DOHH2 (cell line): Measurements from ENCODE around the gene CAPN12.

Experiments
- H3F3A ChIP-seq: fragments of 200-600 bp; sonication (generic), shearing (Covaris generic); 2 replicates; pipeline ENCODE4 v1.6.0; 2016; ENCODE audit warnings: antibody characterized with exemption, mild to moderate bottlenecking; ENCODE audit not compliant: control insufficient read depth, insufficient read depth
- H3K27ac ChIP-seq: fragments of 200-600 bp; sonication (generic); 2 replicates; pipeline ENCODE4 v1.5.1; 2014; ENCODE audit warnings: low read depth, mild to moderate bottlenecking, low read length, moderate library complexity
- H3K27me3 ChIP-seq: fragments of 200-600 bp; sonication (generic); 2 replicates; pipeline ENCODE4 v1.6.1; 2014; ENCODE audit warnings: mild to moderate bottlenecking, low read length, mixed read lengths; ENCODE audit not compliant: control insufficient read depth
- H3K36me3 ChIP-seq: fragments of 200-600 bp; sonication (generic); 2 replicates; pipeline ENCODE4 v1.6.1; 2014; ENCODE audit warnings: mild to moderate bottlenecking, low read length, moderate library complexity, mixed read lengths; ENCODE audit not compliant: control insufficient read depth
- H3K4me1 ChIP-seq: fragments of 200-600 bp; sonication (generic); 2 replicates; pipeline ENCODE4 v1.6.1; 2014; ENCODE audit warnings: mild to moderate bottlenecking, low read length, mixed read lengths; ENCODE audit not compliant: control insufficient read depth
- H3K4me2 ChIP-seq: fragments of 200-600 bp; sonication (generic); 2 replicates; pipeline ENCODE4 v1.6.0; 2014; ENCODE audit warnings: mild to moderate bottlenecking, low read length, moderate library complexity
- H3K4me3 ChIP-seq: fragments of 200-600 bp; sonication (generic); 2 replicates; pipeline ENCODE4 v1.5.1; 2014; ENCODE audit warnings: mild to moderate bottlenecking, low read length, mixed read lengths
- H3K79me2 ChIP-seq: fragments of 200-600 bp; sonication (generic); 2 replicates; pipeline ENCODE4 v1.6.1; 2014; ENCODE audit warnings: mild to moderate bottlenecking, low read length, mixed read lengths; ENCODE audit not compliant: control insufficient read depth
- H3K9me2 ChIP-seq: fragments of 200-600 bp; sonication (generic); replicated peaks from 2 replicates; pipeline ENCODE4 v1.6.1; 2014; ENCODE audit warnings: mild to moderate bottlenecking, low read length, mixed read lengths; ENCODE audit not compliant: control insufficient read depth
- H3K9me3 ChIP-seq: fragments of 200-600 bp; sonication (generic); 2 replicates; pipeline ENCODE4 v1.6.1; 2014; ENCODE audit warnings: antibody characterized with exemption, low read length, mixed read lengths; ENCODE audit not compliant: control insufficient read depth, insufficient read depth
- H4K20me1 ChIP-seq: fragments of 200-600 bp; sonication (generic); 2 replicates; pipeline ENCODE4 v1.6.0; 2014; ENCODE audit warnings: low read depth, mild to moderate bottlenecking, antibody characterized with exemption, low read length, moderate library complexity; ENCODE audit not compliant: control insufficient read depth, insufficient read depth
- EZH2phosphoT487 ChIP-seq: fragments of 200-600 bp; sonication (generic); IDR thresholded peaks from 2 replicates; pipeline ENCODE4 v1.6.1; 2017; ENCODE audit warnings: borderline replicate concordance, mild to moderate bottlenecking, antibody characterized with exemption, low read length, moderate library complexity, mixed read lengths
- TF ChIP-seq, protein P1 (sequence below): fragments of 200-600 bp; sonication (generic); IDR thresholded peaks from one replicate; pipeline ENCODE4 v1.5.1; 2014; ENCODE audit warnings: antibody characterized with exemption, mild to moderate bottlenecking, low read depth, low read length; ENCODE audit not compliant: poor library complexity, severe bottlenecking

The CAPN12 gene

GRCh38 chr19:38737281-38737865, 6.9 kb downstream of the CAPN12 start:
- Histone ChIP-seq H4K20me1 (no peaks in the 10 kb centered on the region), H3K4me3 (peak overlapping the region; percentile 47), H3F3A (peaks cover 7% of the 10 kb centered on the region; the same call in 1 of the 2 replicates), H3K27ac (no peak overlapping the region), H3K79me2 (no peaks in the 10 kb centered on the region), H3K4me1 (peaks cover 33% of the 10 kb centered on the region), H3K27me3 (peaks cover 3% of the 10 kb centered on the region; the same call in 1 of the 2 replicates), H3K9me3 (no peaks in the 10 kb centered on the region), H3K4me2 (peak overlapping the region; percentile 65), H3K36me3 (no peaks in the 10 kb centered on the region; the same call in 1 of the 2 replicates), H3K9me2 (no peaks in the 10 kb centered on the region)
- TF ChIP-seq, protein P1, sequence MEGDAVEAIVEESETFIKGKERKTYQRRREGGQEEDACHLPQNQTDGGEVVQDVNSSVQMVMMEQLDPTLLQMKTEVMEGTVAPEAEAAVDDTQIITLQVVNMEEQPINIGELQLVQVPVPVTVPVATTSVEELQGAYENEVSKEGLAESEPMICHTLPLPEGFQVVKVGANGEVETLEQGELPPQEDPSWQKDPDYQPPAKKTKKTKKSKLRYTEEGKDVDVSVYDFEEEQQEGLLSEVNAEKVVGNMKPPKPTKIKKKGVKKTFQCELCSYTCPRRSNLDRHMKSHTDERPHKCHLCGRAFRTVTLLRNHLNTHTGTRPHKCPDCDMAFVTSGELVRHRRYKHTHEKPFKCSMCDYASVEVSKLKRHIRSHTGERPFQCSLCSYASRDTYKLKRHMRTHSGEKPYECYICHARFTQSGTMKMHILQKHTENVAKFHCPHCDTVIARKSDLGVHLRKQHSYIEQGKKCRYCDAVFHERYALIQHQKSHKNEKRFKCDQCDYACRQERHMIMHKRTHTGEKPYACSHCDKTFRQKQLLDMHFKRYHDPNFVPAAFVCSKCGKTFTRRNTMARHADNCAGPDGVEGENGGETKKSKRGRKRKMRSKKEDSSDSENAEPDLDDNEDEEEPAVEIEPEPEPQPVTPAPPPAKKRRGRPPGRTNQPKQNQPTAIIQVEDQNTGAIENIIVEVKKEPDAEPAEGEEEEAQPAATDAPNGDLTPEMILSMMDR: no peak
- no peak for TF ChIP-seq EZH2phosphoT487

DNA sequence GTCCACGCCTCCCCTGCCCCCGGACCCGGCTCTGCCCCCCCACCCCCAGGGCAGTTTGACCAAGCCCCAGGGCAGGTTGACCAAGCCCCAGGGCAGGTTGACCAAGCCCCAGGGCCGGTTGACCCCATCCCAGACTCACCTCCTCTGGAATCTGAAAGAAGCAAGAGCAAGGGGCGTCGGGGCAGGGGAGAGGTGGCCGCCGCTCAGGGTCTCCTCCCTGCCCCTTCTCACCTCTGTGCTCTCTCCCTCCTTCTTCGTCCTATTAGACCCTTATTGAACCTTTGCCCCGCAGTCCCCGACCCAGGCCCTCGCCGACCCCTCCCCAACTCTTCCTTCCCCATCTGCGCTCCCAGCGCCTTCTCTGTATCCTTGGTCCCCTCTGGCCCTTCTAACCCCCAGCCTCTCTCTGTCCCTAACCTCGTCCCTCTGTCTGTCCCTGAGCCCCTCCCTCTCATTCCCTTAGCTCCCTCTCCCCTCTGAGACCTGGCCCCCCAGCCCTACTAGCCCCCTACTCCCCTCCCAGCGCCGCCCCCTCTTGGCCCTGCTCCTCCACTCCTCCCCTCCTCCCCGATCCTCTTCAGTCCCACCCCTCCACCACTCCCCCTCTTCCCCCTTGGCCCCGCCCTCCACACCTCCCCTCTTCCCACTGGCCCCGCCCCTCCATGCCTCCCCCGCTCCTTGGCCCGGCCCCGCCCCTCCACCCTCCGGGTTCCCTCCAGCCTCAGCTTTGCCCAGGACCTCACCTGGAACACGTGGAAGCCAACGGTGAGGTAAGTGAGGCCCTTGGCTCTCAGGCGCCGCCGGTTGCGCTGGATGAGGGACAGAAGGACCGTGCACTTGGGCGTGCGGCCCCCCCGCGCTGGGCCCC, 7.6 kb downstream of the CAPN12 start:
- Histone ChIP-seq H3K4me2 (peak overlapping the region; percentile 65), H3K27ac (no peak overlapping the region), H3K9me3 (no peaks in the 10 kb centered on the region), H3K9me2 (no peaks in the 10 kb centered on the region), H3K4me1 (peaks cover 33% of the 10 kb centered on the region), H3K4me3 (peak overlapping the region; percentile 53), H4K20me1 (no peaks in the 10 kb centered on the region), H3K36me3 (peaks cover 3% of the 10 kb centered on the region), H3K27me3 (peaks cover 3% of the 10 kb centered on the region; the same call in 1 of the 2 replicates), H3K79me2 (no peaks in the 10 kb centered on the region), H3F3A (peaks cover 7% of the 10 kb centered on the region; the same call in 1 of the 2 replicates)
- TF ChIP-seq, protein P1: no peak
- no peak for TF ChIP-seq EZH2phosphoT487

GRCh38 chr19:38736036-38736412, 8.2 kb downstream of the CAPN12 start:
- no peaks in the 10 kb centered on the region for H3K9me3 ChIP-seq
- peaks cover 9% of the 10 kb centered on the region for H3K36me3 ChIP-seq
- no peaks in the 10 kb centered on the region for H3K79me2 ChIP-seq
- H3K4me1 ChIP-seq: peaks cover 33% of the 10 kb centered on the region
- H3K4me2 ChIP-seq: peak overlapping the region; percentile 65
- H3K9me2 ChIP-seq: no peaks in the 10 kb centered on the region
- TF ChIP-seq EZH2phosphoT487: no peak
- TF ChIP-seq, protein P1: no peak
- no peaks in the 10 kb centered on the region for H4K20me1 ChIP-seq
- no peak overlapping the region for H3K27ac ChIP-seq
- peak overlapping the region; percentile 53 for H3K4me3 ChIP-seq
- peaks cover 7% of the 10 kb centered on the region; the same call in 1 of the 2 replicates for H3F3A ChIP-seq
- H3K27me3 ChIP-seq: peaks cover 3% of the 10 kb centered on the region; the same call in 1 of the 2 replicates
